B cell (primary cell): ENCODE results near the gene KCNN1. TPM values are rescaled to one million over a fixed set of nuclear protein-coding genes. Genes with fewer than 3 reads are reported as not detected.

ENCODE experiments used
- ATAC-seq: fragments of 200-7000 bp; cut with Tn5 transposase; one replicate; pipeline ENCODE4 v1.10.0; 2021; ENCODE audit warnings: low read depth, mild to moderate bottlenecking, moderate number of reproducible peaks, moderate library complexity
- CTCF ChIA-PET: fragments of 350-600 bp; sonication (Branson Sonifier 250); formaldehyde crosslinking; loops from one replicate; lab custom pipeline; 2021; ENCODE audit warnings: antibody characterized with exemption, inconsistent platforms; lab: Charles Lee
- POLR2A ChIA-PET: fragments of 350-600 bp; sonication (Branson Sonifier 250); formaldehyde crosslinking; loops from one replicate; lab custom pipeline; 2021; ENCODE audit warnings: antibody characterized with exemption; lab: Charles Lee
- DNase-seq: peaks from one replicate; pipeline ENCODE4 v3.0.0; 2013
- H2AFZ ChIP-seq: 2 replicates; pipeline ENCODE4 v1.6.1; 2012; ENCODE audit warnings: mild to moderate bottlenecking, low read depth, low read length; ENCODE audit not compliant: insufficient read depth, poor library complexity, severe bottlenecking
- H3K27ac ChIP-seq, 2 donors: 1 replicate in 1 of 2; 2 replicates in 1 of 2; pipeline ENCODE4 v1.5.1; 2012 to 2013; ENCODE audit warnings: low read length in 2 of 2, mild to moderate bottlenecking in 2 of 2, moderate library complexity in 1 of 2
- H3K27me3 ChIP-seq, 4 experiments: fragments of 200-600 bp in 1 of 4; sonication (generic) in 1 of 4; replicated peaks in 1 of 4; 1 replicate in 2 of 4; 2 replicates in 2 of 4; pipeline versions ENCODE4 v1.6.1 to v1.7.0; 2013 to 2016; ENCODE audit warnings: low read length in 3 of 4, mild to moderate bottlenecking in 2 of 4, mixed read lengths in 1 of 4, moderate library complexity in 1 of 4; ENCODE audit not compliant: insufficient read depth in 4 of 4, control insufficient read depth in 3 of 4; ENCODE audit errors: control extremely low read depth in 1 of 4
- H3K36me3 ChIP-seq, 2 experiments: replicated peaks in 1 of 2; 1 replicate in 1 of 2; 2 replicates in 1 of 2; pipeline versions ENCODE4 v1.6.1 to v1.7.1; 2013; ENCODE audit warnings: low read length in 1 of 2; ENCODE audit not compliant: insufficient read depth in 2 of 2, control insufficient read depth in 1 of 2; ENCODE audit errors: control extremely low read depth in 1 of 2, extremely low read depth in 1 of 2
- H3K4me1 ChIP-seq, 2 donors: fragments of 200-600 bp in 1 of 2; sonication (generic) in 1 of 2; 1 replicate in 1 of 2; 2 replicates in 1 of 2; pipeline versions ENCODE4 v1.5.1 to v1.6.1; 2013 to 2017; ENCODE audit warnings: low read length in 2 of 2; ENCODE audit not compliant: control insufficient read depth in 2 of 2, insufficient read depth in 2 of 2
- H3K4me2 ChIP-seq: replicated peaks from 2 replicates; pipeline ENCODE3; 2012; ENCODE audit warnings: mild to moderate bottlenecking, low read depth, low read length; ENCODE audit not compliant: poor library complexity, severe bottlenecking
- H3K4me3 ChIP-seq, 5 experiments: fragments of 200-600 bp in 1 of 5; sonication (generic) in 1 of 5; 1 replicate in 3 of 5; 2 replicates in 2 of 5; pipeline versions ENCODE4 v1.5.1 to v1.7.0; 2011 to 2016; ENCODE audit warnings: low read length in 4 of 5, mild to moderate bottlenecking in 4 of 5, low read depth in 2 of 5, control low read depth in 1 of 5, moderate library complexity in 1 of 5; ENCODE audit not compliant: insufficient read depth in 1 of 5; ENCODE audit errors: control extremely low read depth in 1 of 5, extremely low read depth in 1 of 5
- H3K79me2 ChIP-seq: fragments of 200-600 bp; sonication (generic); one replicate; pipeline ENCODE4 v1.6.0; 2016; ENCODE audit warnings: low read length; ENCODE audit not compliant: control insufficient read depth, insufficient read depth
- H3K9ac ChIP-seq: fragments of 200-600 bp; sonication (generic); 2 replicates; pipeline ENCODE4 v1.6.1; 2017; ENCODE audit warnings: mild to moderate bottlenecking, low read length, moderate library complexity
- H3K9me3 ChIP-seq, 3 donors: one replicate each; pipeline versions ENCODE4 v1.6.1 to v1.7.1; 2013; ENCODE audit warnings: low read length in 2 of 3; ENCODE audit not compliant: control insufficient read depth in 2 of 3, insufficient read depth in 1 of 3; ENCODE audit errors: control extremely low read depth in 1 of 3
- H4K20me1 ChIP-seq: 2 replicates; pipeline ENCODE4 v1.6.0; 2012; ENCODE audit warnings: mild to moderate bottlenecking, low read length; ENCODE audit not compliant: insufficient read depth, control insufficient read depth, poor library complexity, severe bottlenecking
- H3K27ac Mint-ChIP-seq: one replicate; pipeline ENCODE4 v1.8.0; 2021; ENCODE audit warnings: mixed read lengths
- H3K27me3 Mint-ChIP-seq: one replicate; pipeline ENCODE4 v1.8.0; 2021; ENCODE audit warnings: mixed read lengths
- H3K4me1 Mint-ChIP-seq: one replicate; pipeline ENCODE4 v1.8.0; 2021; ENCODE audit warnings: mixed read lengths
- H3K4me3 Mint-ChIP-seq: one replicate; pipeline ENCODE4 v1.8.0; 2021; ENCODE audit warnings: mixed read lengths
- H3K9me3 Mint-ChIP-seq: one replicate; pipeline ENCODE4 v1.8.0; 2022; ENCODE audit warnings: mixed read lengths; ENCODE audit not compliant: insufficient read depth
- CTCF ChIP-seq: fragments of 200-600 bp; IDR thresholded peaks from one replicate; pipeline ENCODE4 v1.8.0; 2022; ENCODE audit warnings: antibody characterized with exemption, mild to moderate bottlenecking
- EZH2 ChIP-seq: IDR thresholded peaks from 2 replicates; pipeline ENCODE4 v1.6.1; 2012; ENCODE audit warnings: borderline replicate concordance, low read depth, mild to moderate bottlenecking, moderate library complexity, low read length; ENCODE audit not compliant: insufficient read depth, poor library complexity, severe bottlenecking
- WGBS: methylation state at CpG from one replicate; pipeline ENCODE4 v1.1.5; 2013; ENCODE audit warnings: missing lambda C conversion rate; ENCODE audit not compliant: insufficient coverage; 5-methylcytosine and 5-hydroxymethylcytosine counted together
- intact Hi-C: fragments of 100-400 bp; cut with micrococcal nuclease; formaldehyde crosslinking; loops from one replicate; pipeline ENCODE4 v1.10.0; 2022
- polyA plus RNA-seq: library from polyadenylated mRNA; depleted of rRNA; stranded (reverse); fragments of >200 nt; gene quantifications from 2 replicates; pipeline ENCODE4 v1.2.3, GENCODE V29; 2012
- total RNA-seq, 2 donors: library from RNA; stranded (reverse); fragments of 120-200 nt in 1 of 2; gene quantifications; 1 replicate in 1 of 2; 2 replicates in 1 of 2; pipeline versions ENCODE4 v1.2.3 to v1.2.4, GENCODE V29; 2013 to 2022

The KCNN1 gene
- total and polyA plus RNA-seq, 2 donors (not counting 1 experiment from before 2014, with no cell fraction given), result 0.04 TPM; not detected in 1

GRCh38 chr19:17997969-17998826, 31.3 kb downstream of the KCNN1 start:
- no peak overlapping the region for H3K4me2 ChIP-seq
- no peak overlapping the region for H3K9ac ChIP-seq
- intact Hi-C loops, result loop anchor here (1.0 kb wide), 2 partner anchors 52 to 139 kb away; partner anchors contain the start of gene RPL18A
- H3K9me3 ChIP-seq, result no peaks in the 10 kb centered on the region
- TF ChIP-seq EZH2, result no peak
- peak; percentile 37 for TF ChIP-seq CTCF
- Mint-ChIP-seq H3K27ac (peak overlapping the region; percentile 10), H3K4me1 (peaks cover 30% of the 10 kb centered on the region), H3K27me3 (no peaks in the 10 kb centered on the region), H3K4me3 (no peak overlapping the region), H3K9me3 (no peaks in the 10 kb centered on the region)
- H3K4me1 ChIP-seq, result peaks cover 21 to 36% of the 10 kb centered on the region in 2 donors
- no peak overlapping the region for H3K27ac ChIP-seq
- H2AFZ ChIP-seq, result no peak overlapping the region
- H3K27me3 ChIP-seq, result no peaks in the 10 kb centered on the region
- peaks cover 0 to 5% of the 10 kb centered on the region in 2 experiments for H3K36me3 ChIP-seq
- ATAC-seq, result no peak
- POLR2A ChIA-PET, result interaction anchor here (0.6 to 1.4 kb wide), 5 partner anchors 10 to 106 kb away, joined by 3 to 5 read pairs (median 3); no protein-coding TSS in a partner anchor
- H4K20me1 ChIP-seq, result peaks cover 6% of the 10 kb centered on the region
- peaks cover 18% of the 10 kb centered on the region for H3K79me2 ChIP-seq
- no peak overlapping the region for H3K4me3 ChIP-seq
- 73% methylated on average over 39 of the region's 41 CpGs for WGBS
- peak; percentile 46 for DNase-seq
- CTCF ChIA-PET, result interaction anchor here (0.7 to 23.7 kb wide), 12 partner anchors 19 to 246 kb away, joined by 3 to 346 read pairs (median 4); partner anchors contain the start of genes CCDC124 and RPL18A

GRCh38 chr19:17998827-17999150, 31.9 kb downstream of the KCNN1 start:
- Mint-ChIP-seq H3K27ac (peak overlapping the region; percentile 78), H3K27me3 (no peaks in the 10 kb centered on the region), H3K9me3 (no peaks in the 10 kb centered on the region), H3K4me3 (peak overlapping the region; percentile 62), H3K4me1 (peaks cover 31% of the 10 kb centered on the region)
- TF ChIP-seq EZH2 (no peak), CTCF (no peak)
- Histone ChIP-seq H3K4me3 (no peak overlapping the region), H3K4me2 (no peak overlapping the region), H2AFZ (no peak overlapping the region), H3K79me2 (peaks cover 21% of the 10 kb centered on the region), H3K27ac (no peak overlapping the region), H3K27me3 (no peaks in the 10 kb centered on the region), H3K9ac (no peak overlapping the region), H3K9me3 (no peaks in the 10 kb centered on the region), H3K36me3 (peaks cover 0 to 5% of the 10 kb centered on the region in 2 experiments), H3K4me1 (peaks cover 22 to 39% of the 10 kb centered on the region in 2 donors), H4K20me1 (peaks cover 7% of the 10 kb centered on the region)
- POLR2A ChIA-PET, result interaction anchor here (0.6 to 1.4 kb wide), 3 partner anchors 46 to 57 kb away, joined by 3 to 5 read pairs (median 3); no protein-coding TSS in a partner anchor
- intact Hi-C loops, result no loop called here
- DNase-seq, result peak; percentile 44
- WGBS, result 91% methylated on average over 4 of the region's 5 CpGs
- no peak for ATAC-seq
- CTCF ChIA-PET, result interaction anchor here (1.0 to 23.7 kb wide), 6 partner anchors 20 to 139 kb away, joined by 3 to 346 read pairs (median 80); partner anchors contain the start of genes CCDC124 and RPL18A
